Measurements from ENCODE around the gene ARSA. TPM values are rescaled to one million over a fixed set of nuclear protein-coding genes. Genes with fewer than 3 reads are reported as not detected.

Gene ARSA
- total and polyA plus RNA-seq, 4 donors: 6.8 to 28.0 (median 15.8) TPM

- TF ChIP-seq REST (IDR thresholded peaks at IDR 0.05): no peak
- no peak for TF ChIP-seq TAF1 (conservative IDR thresholded peaks at IDR 0.05)
Measured at GRCh38 chr22:50604256-50605001, 23.5 kb downstream of the ARSA start (continued).

GRCh38 chr22:50603511-50604255 is 24.3 kb downstream of the ARSA start:
- Histone ChIP-seq H3K9me3 (ENCODE audit: control insufficient read depth in 4 of 4, low read length in 3 of 4) (no peaks in the 10 kb centered on the region), H3K27ac (ENCODE audit: low read depth in 1 of 2, low read length in 2 of 2) (no peak overlapping the region), H3K4me3 (ENCODE audit: low read depth in 1 of 3, low read length in 3 of 3) (no peak overlapping the region), H3K9ac (ENCODE audit: low read depth in 1 of 2, low read length in 2 of 2) (no peak overlapping the region), H3K27me3 (ENCODE audit: control insufficient read depth in 4 of 4, insufficient read depth in 4 of 4, low read length in 3 of 4) (peaks cover 0 to 10% (median 3%) of the 10 kb centered on the region in 4 donors), H3K36me3 (ENCODE audit: control insufficient read depth in 4 of 4, insufficient read depth in 3 of 4, low read depth in 1 of 4, low read length in 3 of 4) (no peaks in the 10 kb centered on the region), H3K4me1 (ENCODE audit: control insufficient read depth in 4 of 4, insufficient read depth in 4 of 4, low read length in 3 of 4) (peaks cover 0 to 7% (median 4%) of the 10 kb centered on the region in 4 donors)
- TF ChIP-seq ATF3 (IDR thresholded peaks at IDR 0.05) (no peak), RXRA (IDR thresholded peaks at IDR 0.05) (no peak), FOXA1 (IDR thresholded peaks at IDR 0.05) (no peak), REST (IDR thresholded peaks at IDR 0.05) (no peak), EGR1 (IDR thresholded peaks at IDR 0.05; ENCODE audit: low read depth in 2 of 2) (no peak), RAD21 (IDR thresholded peaks at IDR 0.05) (no peak), YY1 (IDR thresholded peaks at IDR 0.05) (no peak), CTCF (IDR thresholded peaks at IDR 0.05; ENCODE audit: low read depth, low read length, missing input control) (no peak), GABPA (IDR thresholded peaks at IDR 0.05 in 1 of 2, conservative IDR thresholded peaks at IDR 0.05 in 1 of 2) (no peak), HNF4G (IDR thresholded peaks at IDR 0.05) (no peak), NR2F2 (IDR thresholded peaks at IDR 0.05) (no peak)
- WGBS: 11% methylated on average over 70 of the region's 70 CpGs
- no peak for DNase-seq (ENCODE audit: low spot score)
